H9 (cell line): Measurements from ENCODE around the gene CLECL1. TPM values are rescaled to one million over a fixed set of nuclear protein-coding genes. Genes with fewer than 3 reads are reported as not detected.

Source experiments
- DNase-seq: peaks from one replicate; pipeline ENCODE4 v3.0.0-alpha.2; 2017
- H2AFZ ChIP-seq: one replicate; pipeline ENCODE4 v1.6.1; 2013; ENCODE audit warnings: mild to moderate bottlenecking, low read length, control low read depth, moderate library complexity
- H2AK5ac ChIP-seq: 2 replicates; pipeline ENCODE4 v1.6.1; 2013; ENCODE audit warnings: low read length, control low read depth, mixed read lengths; ENCODE audit not compliant: insufficient read length
- H2BK120ac ChIP-seq: one replicate; pipeline ENCODE4 v1.6.1; 2013; ENCODE audit warnings: low read depth, mild to moderate bottlenecking, low read length, control low read depth, inconsistent platforms; ENCODE audit not compliant: poor library complexity, severe bottlenecking
- H2BK12ac ChIP-seq: 2 replicates; pipeline ENCODE4 v1.6.1; 2013; ENCODE audit warnings: low read length, control low read depth, mixed read lengths, low read depth; ENCODE audit not compliant: insufficient read length
- H2BK15ac ChIP-seq: 2 replicates; pipeline ENCODE4 v1.6.1; 2013; ENCODE audit warnings: low read depth, low read length, control low read depth
- H2BK20ac ChIP-seq: one replicate; pipeline ENCODE4 v1.6.1; 2013; ENCODE audit warnings: low read depth, mild to moderate bottlenecking, low read length, control low read depth, inconsistent platforms; ENCODE audit not compliant: poor library complexity, severe bottlenecking
- H2BK5ac ChIP-seq: 2 replicates; pipeline ENCODE4 v1.6.1; 2013; ENCODE audit warnings: low read length, control low read depth, mixed read lengths; ENCODE audit not compliant: insufficient read length
- H3K14ac ChIP-seq: 2 replicates; pipeline ENCODE4 v1.6.1; 2013; ENCODE audit warnings: low read length, control low read depth; ENCODE audit not compliant: insufficient read depth
- H3K18ac ChIP-seq: 2 replicates; pipeline ENCODE4 v1.6.1; 2013; ENCODE audit warnings: low read depth, mild to moderate bottlenecking, mixed read lengths, low read length, control low read depth; ENCODE audit not compliant: insufficient read length
- H3K23ac ChIP-seq: 2 replicates; pipeline ENCODE4 v1.6.1; 2013; ENCODE audit warnings: low read length, control low read depth, mixed read lengths, low read depth; ENCODE audit not compliant: insufficient read length
- H3K23me2 ChIP-seq: 2 replicates; pipeline ENCODE4 v1.6.1; 2013; ENCODE audit warnings: low read depth, mild to moderate bottlenecking, mixed read lengths, low read length, control low read depth; ENCODE audit not compliant: insufficient read length, poor library complexity, severe bottlenecking
- H3K27ac ChIP-seq: 2 replicates; pipeline ENCODE4 v1.5.1; 2013; ENCODE audit warnings: low read length, control low read depth, mixed read lengths, low read depth; ENCODE audit not compliant: insufficient read length
- H3K27me3 ChIP-seq: 2 replicates; pipeline ENCODE4 v1.6.1; 2013; ENCODE audit warnings: low read length, control low read depth, inconsistent platforms; ENCODE audit not compliant: insufficient read depth
- H3K4ac ChIP-seq: 2 replicates; pipeline ENCODE4 v1.6.1; 2013; ENCODE audit warnings: low read depth, mild to moderate bottlenecking, control low read depth, inconsistent platforms, low read length, moderate library complexity
- H3K4me1 ChIP-seq: 2 replicates; pipeline ENCODE4 v1.6.1; 2013; ENCODE audit warnings: low read length, control low read depth, inconsistent platforms; ENCODE audit not compliant: insufficient read depth
- H3K4me2 ChIP-seq: 2 replicates; pipeline ENCODE4 v1.6.1; 2013; ENCODE audit warnings: low read length, control low read depth, mixed read lengths; ENCODE audit not compliant: insufficient read length, insufficient read depth
- H3K56ac ChIP-seq: 2 replicates; pipeline ENCODE4 v1.6.1; 2013; ENCODE audit warnings: low read depth, mild to moderate bottlenecking, mixed read lengths, low read length, control low read depth; ENCODE audit not compliant: insufficient read length
- H3K79me1 ChIP-seq: 2 replicates; pipeline ENCODE4 v1.6.1; 2013; ENCODE audit warnings: low read depth, mild to moderate bottlenecking, moderate library complexity, low read length, control low read depth, inconsistent platforms; ENCODE audit not compliant: insufficient read depth, poor library complexity, severe bottlenecking
- H3K79me2 ChIP-seq: 2 replicates; pipeline ENCODE4 v1.6.1; 2013; ENCODE audit warnings: low read length, control low read depth, inconsistent platforms; ENCODE audit not compliant: insufficient read depth
- H3K9ac ChIP-seq: 2 replicates; pipeline ENCODE4 v1.6.1; 2013; ENCODE audit warnings: low read length, control low read depth, mixed read lengths; ENCODE audit not compliant: insufficient read length; ENCODE audit errors: extremely low read depth
- H3K9me3 ChIP-seq: one replicate; pipeline ENCODE4 v1.6.1; 2013; ENCODE audit warnings: low read depth, low read length, inconsistent platforms; ENCODE audit not compliant: control insufficient read depth
- H3T11ph ChIP-seq: one replicate; pipeline ENCODE4 v1.6.1; 2013; ENCODE audit warnings: mild to moderate bottlenecking, low read length, control low read depth, inconsistent platforms
- H4K20me1 ChIP-seq: one replicate; pipeline ENCODE4 v1.6.1; 2013; ENCODE audit not compliant: control insufficient read depth, insufficient read length, insufficient read depth
- H4K5ac ChIP-seq: 2 replicates; pipeline ENCODE4 v1.6.1; 2013; ENCODE audit warnings: low read depth, mild to moderate bottlenecking, mixed read lengths, low read length, control low read depth; ENCODE audit not compliant: insufficient read length
- H4K8ac ChIP-seq: replicated peaks from 2 replicates; pipeline ENCODE4 v1.6.1; 2013; ENCODE audit warnings: low read length, control low read depth, mixed read lengths, low read depth; ENCODE audit not compliant: insufficient read length
- H4K91ac ChIP-seq: 2 replicates; pipeline ENCODE4 v1.6.1; 2013; ENCODE audit warnings: low read depth, mild to moderate bottlenecking, moderate library complexity, mixed read lengths, low read length, control low read depth; ENCODE audit not compliant: insufficient read length
- H3K27ac Mint-ChIP-seq, 3 experiments: 2 replicates in 2 of 3; 3 replicates in 1 of 3; pipeline ENCODE4 v1.8.0; 2020 to 2021; ENCODE audit warnings: mixed read lengths in 3 of 3, mild to moderate bottlenecking in 1 of 3, moderate library complexity in 1 of 3
- H3K27me3 Mint-ChIP-seq: 2 replicates; pipeline ENCODE4 v1.8.0; 2021; ENCODE audit warnings: low read depth, mild to moderate bottlenecking, moderate library complexity, mixed read lengths
- H3K36me3 Mint-ChIP-seq, 3 experiments: 2 replicates in 2 of 3; 3 replicates in 1 of 3; pipeline ENCODE4 v1.8.0; 2020 to 2021; ENCODE audit warnings: low read depth in 3 of 3, mixed read lengths in 3 of 3; ENCODE audit not compliant: insufficient read depth in 1 of 3
- H3K4me1 Mint-ChIP-seq, 2 experiments: 2 replicates each; pipeline ENCODE4 v1.8.0; 2020; ENCODE audit warnings: mixed read lengths in 2 of 2
- H3K4me3 Mint-ChIP-seq, 2 experiments: 2 replicates in 1 of 2; 3 replicates in 1 of 2; pipeline ENCODE4 v1.8.0; 2020 to 2021; ENCODE audit warnings: mild to moderate bottlenecking in 2 of 2, mixed read lengths in 2 of 2, moderate library complexity in 1 of 2
- H3K9me3 Mint-ChIP-seq, 2 experiments: 2 replicates in 1 of 2; 3 replicates in 1 of 2; pipeline ENCODE4 v1.8.0; 2020; ENCODE audit warnings: mild to moderate bottlenecking in 2 of 2, mixed read lengths in 2 of 2, moderate library complexity in 1 of 2
- WGBS: extraction: QIAGEN DNeasy Blood & Tissue Kit; methylation state at CpG from one replicate; pipeline ENCODE4 v1.1.7; 2013; ENCODE audit warnings: missing lambda C conversion rate, low lambda C conversion rate, mixed read lengths; ENCODE audit not compliant: insufficient read length; ENCODE audit errors: extremely low coverage; 5-methylcytosine and 5-hydroxymethylcytosine counted together
- long read RNA-seq: library from polyadenylated mRNA; unstranded; transcript quantifications from one replicate; pipeline ENCODE4 v2.0.0, GENCODE V29; 2020
- total RNA-seq: library from RNA; stranded (reverse); gene quantifications from 2 replicates; pipeline ENCODE4 v1.2.1, GENCODE V29; 2021
- TF ChIP-seq, protein P1 (sequence below): fragments of 200-600 bp; sonication (generic); conservative IDR thresholded peaks from 3 replicates; pipeline ENCODE4 v1.8.0; 2021; ENCODE audit warnings: antibody characterized with exemption, mild to moderate bottlenecking

Gene CLECL1
- not detected in 2 replicates for total RNA-seq
- long read RNA-seq, result 0 reads

- no peak within 1 kb of the TSS for H2BK12ac ChIP-seq
- no peak within 1 kb of the TSS for H3K18ac ChIP-seq
- no peak within 1 kb of the TSS for H3K23ac ChIP-seq
- no peaks in the 10 kb centered on the region for H3K4me1 ChIP-seq
- H3K27me3 Mint-ChIP-seq, result no peaks in the 10 kb centered on the region
- DNase-seq, result no peak
- no peaks in the 10 kb centered on the region for H3K23me2 ChIP-seq
- no peaks in the 10 kb centered on the region for H3K79me2 ChIP-seq
- no peak within 1 kb of the TSS for H3K14ac ChIP-seq
- no peaks in the 10 kb centered on the region for H3K9me3 ChIP-seq
- no CpG with 5 or more reads among the region's 8 CpGs for WGBS
- H2BK5ac ChIP-seq, result no peak within 1 kb of the TSS
- H3K9me3 Mint-ChIP-seq, result no peaks in the 10 kb centered on the region
- TF ChIP-seq, protein P1, sequence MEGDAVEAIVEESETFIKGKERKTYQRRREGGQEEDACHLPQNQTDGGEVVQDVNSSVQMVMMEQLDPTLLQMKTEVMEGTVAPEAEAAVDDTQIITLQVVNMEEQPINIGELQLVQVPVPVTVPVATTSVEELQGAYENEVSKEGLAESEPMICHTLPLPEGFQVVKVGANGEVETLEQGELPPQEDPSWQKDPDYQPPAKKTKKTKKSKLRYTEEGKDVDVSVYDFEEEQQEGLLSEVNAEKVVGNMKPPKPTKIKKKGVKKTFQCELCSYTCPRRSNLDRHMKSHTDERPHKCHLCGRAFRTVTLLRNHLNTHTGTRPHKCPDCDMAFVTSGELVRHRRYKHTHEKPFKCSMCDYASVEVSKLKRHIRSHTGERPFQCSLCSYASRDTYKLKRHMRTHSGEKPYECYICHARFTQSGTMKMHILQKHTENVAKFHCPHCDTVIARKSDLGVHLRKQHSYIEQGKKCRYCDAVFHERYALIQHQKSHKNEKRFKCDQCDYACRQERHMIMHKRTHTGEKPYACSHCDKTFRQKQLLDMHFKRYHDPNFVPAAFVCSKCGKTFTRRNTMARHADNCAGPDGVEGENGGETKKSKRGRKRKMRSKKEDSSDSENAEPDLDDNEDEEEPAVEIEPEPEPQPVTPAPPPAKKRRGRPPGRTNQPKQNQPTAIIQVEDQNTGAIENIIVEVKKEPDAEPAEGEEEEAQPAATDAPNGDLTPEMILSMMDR, result no peak
- no peak within 1 kb of the TSS for H3T11ph ChIP-seq
- H2AFZ ChIP-seq, result no peak within 1 kb of the TSS
- H3K27ac ChIP-seq, result no peak within 1 kb of the TSS
- H2AK5ac ChIP-seq, result no peak within 1 kb of the TSS
- H3K4me1 Mint-ChIP-seq, result no peaks in the 10 kb centered on the region
- no peak within 1 kb of the TSS for H3K56ac ChIP-seq
- no peak within 1 kb of the TSS for H3K9ac ChIP-seq
- no peak within 1 kb of the TSS for H2BK20ac ChIP-seq
- H3K4me3 Mint-ChIP-seq, result no peak within 1 kb of the TSS
- H3K27me3 ChIP-seq, result no peaks in the 10 kb centered on the region
- H4K20me1 ChIP-seq, result no peaks in the 10 kb centered on the region
- no peak within 1 kb of the TSS for H4K8ac ChIP-seq
- H3K79me1 ChIP-seq, result no peaks in the 10 kb centered on the region
- H3K36me3 Mint-ChIP-seq, result no peaks in the 10 kb centered on the region
- H2BK15ac ChIP-seq, result no peak within 1 kb of the TSS
- H4K5ac ChIP-seq, result no peak within 1 kb of the TSS
- no peak within 1 kb of the TSS for H3K27ac Mint-ChIP-seq
- H4K91ac ChIP-seq, result no peak within 1 kb of the TSS
- no peak within 1 kb of the TSS for H3K4me2 ChIP-seq
- H3K4ac ChIP-seq, result no peak within 1 kb of the TSS
- H2BK120ac ChIP-seq, result no peak within 1 kb of the TSS
Observed at GRCh38 chr12:9732921-9733461, at the start of gene CLECL1. Gene CLECL1, minus strand, starts transcription at chr12:9733097.
